NCI-H748 (cell line): Measurements from ENCODE around the gene ZNF771.
"Not testable (repeated sequence)": the region's sequence is repeated elsewhere in the genome, so short reads cannot be mapped to it uniquely, and the experiment has no call there.

ENCODE experiments used
- DNase-seq: peaks from one replicate; lab custom pipeline; 2025; ENCODE audit not compliant: unreplicated experiment; lab: John Stamatoyannopoulos, UW

Gene ZNF771

GRCh38 chr16:30429678-30430427 lies 22.4 kb downstream of the ZNF771 start, which contains the start of gene DCTPP1:
DCTPP1 (minus strand) TSS chr16:30430030; CDS start chr16:30429980, 50 bp downstream.
- DNase-seq: peak; percentile 99

- no peak for DNase-seq
Observed at GRCh38 chr16:30430428-30430970, 23.1 kb downstream of the ZNF771 start.

- DNase-seq: no peak
Observed at GRCh38 chr16:30434852-30435251, 27.4 kb downstream of the ZNF771 start.

GRCh38 chr16:30437511-30438046 lies 30.2 kb downstream of the ZNF771 start:
- DNase-seq: peak; percentile 37

- no peak for DNase-seq
Observed at GRCh38 chr16:30438835-30439234, 31.4 kb downstream of the ZNF771 start.

GRCh38 chr16:30439720-30440348 lies 32.4 kb downstream of the ZNF771 start:
- no peak for DNase-seq

GRCh38 chr16:30443631-30444030 lies 36.2 kb downstream of the ZNF771 start:
- DNase-seq: no peak

- DNase-seq: peak; percentile 26
Observed at GRCh38 chr16:30444231-30445148, 37.1 kb downstream of the ZNF771 start.

GRCh38 chr16:30445149-30445407 lies 37.7 kb downstream of the ZNF771 start:
- peak; percentile 33 for DNase-seq

- DNase-seq: peak; percentile 95
Observed at GRCh38 chr16:30445408-30446202, 38.2 kb downstream of the ZNF771 start, which contains the start of gene SEPHS2. SEPHS2 (minus strand) TSS chr16:30445874; CDS start chr16:30445727, 147 bp downstream.

GRCh38 chr16:30446203-30446595 lies 38.8 kb downstream of the ZNF771 start:
- no peak for DNase-seq

GRCh38 chr16:30447512-30448226 lies 40.3 kb downstream of the ZNF771 start:
- no peak for DNase-seq

- no peak for DNase-seq
Observed at GRCh38 chr16:30449116-30449435, 41.7 kb downstream of the ZNF771 start.

GRCh38 chr16:30452709-30453580 lies 45.5 kb downstream of the ZNF771 start:
- not testable (repeated sequence) for DNase-seq

- DNase-seq: no peak
Observed at GRCh38 chr16:30456302-30456701, 48.9 kb downstream of the ZNF771 start.

GRCh38 chr16:30457256-30457655 lies 49.9 kb downstream of the ZNF771 start:
- DNase-seq: no peak

GRCh38 chr16:30457743-30458560 lies 50.5 kb downstream of the ZNF771 start:
- no peak for DNase-seq
